Central memory CD4-positive, alpha-beta T cell (primary cell): Measurements from ENCODE around the gene SPRED2.

Experiments
- DNase-seq: peaks from one replicate; pipeline ENCODE4 v3.0.0; 2022
- total RNA-seq, 3 experiments: gene quantifications; one replicate each; lab custom pipeline; 2026; lab: John Stamatoyannopoulos, UW

SPRED2 gene
- 0.27 to 11.7 (median 3.5) reads per million in 3 experiments for total RNA-seq

- DNase-seq = peak; percentile 68
These were observed at the start of gene SPRED2 for GRCh38 chr2:65432227-65433190. Gene SPRED2, minus strand, starts transcription at chr2:65432599. Its CDS starts 612 bp downstream, at chr2:65431987.

- no peak for DNase-seq
These were observed 49.6 kb upstream of the SPRED2 start for GRCh38 chr2:65481961-65482360.

GRCh38 chr2:65479524-65479923 lies 47.1 kb upstream of the SPRED2 start:
- DNase-seq = no peak

- DNase-seq = no peak
These were observed 46.2 kb upstream of the SPRED2 start for GRCh38 chr2:65478498-65479135.

GRCh38 chr2:65477590-65477989 lies 45.2 kb upstream of the SPRED2 start:
- DNase-seq = no peak

- no peak for DNase-seq
These were observed 44.4 kb upstream of the SPRED2 start for GRCh38 chr2:65476778-65477177.

- no peak for DNase-seq
These were observed 42.6 kb upstream of the SPRED2 start for GRCh38 chr2:65475000-65475399.

GRCh38 chr2:65473045-65473444 lies 40.6 kb upstream of the SPRED2 start:
- DNase-seq = no peak

GRCh38 chr2:65471409-65471808 lies 39.0 kb upstream of the SPRED2 start:
- DNase-seq = no peak

GRCh38 chr2:65466551-65466950 lies 34.2 kb upstream of the SPRED2 start:
- no peak for DNase-seq

- no peak for DNase-seq
These were observed 33.5 kb upstream of the SPRED2 start for GRCh38 chr2:65465857-65466256.

GRCh38 chr2:65465124-65465523 lies 32.7 kb upstream of the SPRED2 start:
- DNase-seq = no peak

- no peak for DNase-seq
These were observed 32.2 kb upstream of the SPRED2 start for GRCh38 chr2:65464604-65465003.

GRCh38 chr2:65458999-65459398 lies 26.6 kb upstream of the SPRED2 start:
- no peak for DNase-seq

GRCh38 chr2:65456886-65457285 lies 24.5 kb upstream of the SPRED2 start:
- no peak for DNase-seq

GRCh38 chr2:65456064-65456463 lies 23.7 kb upstream of the SPRED2 start:
- DNase-seq = no peak

GRCh38 chr2:65453916-65454315 lies 21.5 kb upstream of the SPRED2 start:
- no peak for DNase-seq

- no peak for DNase-seq
These were observed 19.9 kb upstream of the SPRED2 start for GRCh38 chr2:65452150-65452895.

GRCh38 chr2:65450810-65451209 lies 18.4 kb upstream of the SPRED2 start:
- no peak for DNase-seq

GRCh38 chr2:65450393-65450792 lies 18.0 kb upstream of the SPRED2 start:
- DNase-seq = no peak

GRCh38 chr2:65443509-65444186 lies 11.2 kb upstream of the SPRED2 start:
- no peak for DNase-seq

GRCh38 chr2:65442420-65443020 lies 10.1 kb upstream of the SPRED2 start:
- DNase-seq = no peak
